ENCODE results near the gene RPTN.
"Not testable (repeated sequence)": the region's sequence is repeated elsewhere in the genome, so short reads cannot be mapped to it uniquely, and the experiment has no call there.

RPTN gene

GRCh38 chr1:152165286-152166077 is 6.5 kb upstream of the RPTN start:
- DNase-seq, result no peak

GRCh38 chr1:152164517-152165136 is 5.6 kb upstream of the RPTN start:
- DNase-seq, result no peak

GRCh38 chr1:152162792-152163463 is 3.9 kb upstream of the RPTN start:
- no peak for DNase-seq

- DNase-seq, result no peak
Measured at GRCh38 chr1:152160576-152160975, 1.5 kb upstream of the RPTN start.

- no peak for DNase-seq
Measured at GRCh38 chr1:152153996-152154395, 5.0 kb downstream of the RPTN start.

GRCh38 chr1:152151646-152152045 is 7.4 kb downstream of the RPTN start:
- DNase-seq, result no peak

- DNase-seq, result no peak
Measured at GRCh38 chr1:152148981-152149380, 10.0 kb downstream of the RPTN start.

- DNase-seq, result no peak
Measured at GRCh38 chr1:152148051-152148450, 11.0 kb downstream of the RPTN start.

GRCh38 chr1:152145769-152146168 is 13.3 kb downstream of the RPTN start:
- DNase-seq, result no peak

GRCh38 chr1:152144674-152145183 is 14.3 kb downstream of the RPTN start:
- DNase-seq, result not testable (repeated sequence)

- no peak for DNase-seq
Measured at GRCh38 chr1:152143150-152143887, 15.7 kb downstream of the RPTN start.

- DNase-seq, result peak; percentile 17
Measured at GRCh38 chr1:152141971-152142584, 16.9 kb downstream of the RPTN start.

GRCh38 chr1:152137215-152137614 is 21.8 kb downstream of the RPTN start:
- no peak for DNase-seq

GRCh38 chr1:152130186-152130585 is 28.8 kb downstream of the RPTN start:
- no peak for DNase-seq

GRCh38 chr1:152127673-152128072 is 31.4 kb downstream of the RPTN start:
- no peak for DNase-seq

- no peak for DNase-seq
Measured at GRCh38 chr1:152125834-152126443, 33.1 kb downstream of the RPTN start.

GRCh38 chr1:152118915-152119314 is 40.1 kb downstream of the RPTN start:
- no peak for DNase-seq

- no peak for DNase-seq
Measured at GRCh38 chr1:152115344-152115743, 43.7 kb downstream of the RPTN start, which contains the start of gene TCHH. TSS of gene TCHH (minus strand) at chr1:152115444. CDS start at chr1:152114080, 1,364 bp downstream.

- DNase-seq, result no peak
Measured at GRCh38 chr1:152112885-152113432, 46.1 kb downstream of the RPTN start.

- DNase-seq, result no peak
Measured at GRCh38 chr1:152112101-152112884, 46.7 kb downstream of the RPTN start.

- DNase-seq, result no peak
Measured at GRCh38 chr1:152111515-152111968, 47.5 kb downstream of the RPTN start.
